B cell (primary cell): ENCODE data around the gene TMEM250.

Experiments used
- CTCF ChIP-seq: fragments of 200-600 bp; IDR thresholded peaks from one replicate; pipeline ENCODE4 v1.8.0; 2022; ENCODE audit warnings: antibody characterized with exemption, mild to moderate bottlenecking
- EZH2 ChIP-seq: IDR thresholded peaks from 2 replicates; pipeline ENCODE4 v1.6.1; 2012; ENCODE audit warnings: borderline replicate concordance, low read depth, mild to moderate bottlenecking, moderate library complexity, low read length; ENCODE audit not compliant: insufficient read depth, poor library complexity, severe bottlenecking

GRCh38 chr9:136090056-136090735 lies 28.5 kb downstream of the TMEM250 start:
- peak; percentile 1 for TF ChIP-seq CTCF
- TF ChIP-seq EZH2, result no peak
